Measurements from ENCODE around the gene CAMK4.

Gene CAMK4

GRCh38 chr5:111478898-111479297, 254.7 kb downstream of the CAMK4 start:
- in situ Hi-C loops (cut with MboI; ENCODE audit: low sequenced_read_pairs), result no loop called here

DNA sequence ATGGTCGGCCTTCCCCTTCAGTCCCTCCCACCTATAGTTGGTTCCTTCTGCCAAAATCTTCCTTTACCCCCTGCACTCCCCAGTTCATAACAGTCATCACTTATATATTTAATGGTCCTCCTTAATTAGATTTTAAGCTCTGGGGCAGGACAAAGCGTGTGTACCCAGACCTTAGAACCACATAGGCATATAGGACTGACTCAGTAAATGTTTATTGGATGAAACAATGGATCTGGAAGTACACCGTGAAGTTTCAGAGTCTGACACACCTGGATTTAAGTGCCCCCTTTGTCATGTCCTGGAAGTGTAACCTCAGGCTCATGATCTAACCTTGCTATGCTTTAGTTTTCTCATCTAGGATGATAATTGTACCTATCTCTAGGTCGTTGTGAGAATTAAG, 256.2 kb downstream of the CAMK4 start:
- in situ Hi-C loops (cut with MboI; ENCODE audit: low sequenced_read_pairs), result no loop called here

GRCh38 chr5:111486055-111486454, 261.9 kb downstream of the CAMK4 start:
- in situ Hi-C loops (cut with MboI; ENCODE audit: low sequenced_read_pairs), result no loop called here

DNA sequence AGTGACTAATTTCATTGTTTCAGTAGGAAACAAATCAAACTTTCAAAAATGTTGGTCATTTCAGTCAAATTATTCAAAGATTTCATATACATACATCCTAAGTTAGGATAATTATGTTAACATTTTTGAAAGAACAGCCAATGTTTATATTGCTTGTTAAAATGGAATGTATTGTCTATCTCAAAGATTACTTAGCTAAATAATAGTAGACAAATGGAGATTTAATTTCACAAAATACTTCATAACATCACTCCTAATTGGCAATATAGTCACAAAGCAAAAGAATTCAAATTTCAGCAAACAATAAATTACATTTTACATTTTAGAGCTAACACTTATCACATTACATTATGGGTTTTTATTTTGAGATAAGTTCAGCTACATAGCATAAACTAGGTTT, 262.7 kb downstream of the CAMK4 start:
- in situ Hi-C loops (cut with MboI; ENCODE audit: low sequenced_read_pairs), result no loop called here

- in situ Hi-C loops (cut with MboI; ENCODE audit: low sequenced_read_pairs), result no loop called here
Measured at GRCh38 chr5:111488353-111488752, 264.2 kb downstream of the CAMK4 start.

DNA sequence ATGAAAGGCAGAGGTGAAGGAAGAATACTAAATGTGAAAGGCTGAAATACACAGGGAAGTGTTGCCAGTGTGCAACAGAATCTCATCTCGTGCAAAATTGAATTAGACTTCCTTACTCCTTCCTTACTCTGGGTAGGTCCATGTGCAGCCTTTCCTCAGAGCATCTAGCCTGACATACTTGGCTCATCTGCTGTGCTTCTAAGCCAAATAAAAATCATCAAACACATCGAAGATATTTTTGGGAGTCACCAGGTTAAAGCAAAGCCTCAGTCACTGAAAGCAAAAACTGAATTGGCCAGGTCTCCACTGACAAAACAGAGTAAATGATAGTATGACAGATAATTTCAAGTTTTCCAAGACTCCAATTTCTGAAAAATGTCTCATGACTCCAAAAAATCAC, 268.8 kb downstream of the CAMK4 start:
- in situ Hi-C loops (cut with MboI; ENCODE audit: low sequenced_read_pairs), result no loop called here

- in situ Hi-C loops (cut with MboI; ENCODE audit: low sequenced_read_pairs), result no loop called here
Measured at GRCh38 chr5:111494355-111494999, 270.3 kb downstream of the CAMK4 start.

DNA sequence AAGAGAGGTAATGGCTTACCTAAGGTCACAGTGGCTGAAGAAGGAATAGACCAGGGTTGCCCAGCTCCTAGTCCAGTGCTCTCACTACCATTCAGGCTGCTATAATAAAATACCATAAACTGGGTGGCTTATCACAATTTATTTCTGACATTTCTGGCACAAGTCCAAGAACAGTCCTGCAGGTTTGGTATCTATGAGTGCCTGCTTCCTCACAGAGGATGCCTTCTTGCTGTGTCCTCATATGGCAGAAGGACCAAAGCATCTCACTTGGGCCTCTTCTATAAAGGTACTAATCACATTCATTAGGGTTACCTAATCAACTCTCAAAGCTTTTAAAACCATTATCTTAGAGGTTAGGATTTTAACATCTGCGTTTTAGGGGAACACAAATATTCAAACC, 271.0 kb downstream of the CAMK4 start:
- in situ Hi-C loops (cut with MboI; ENCODE audit: low sequenced_read_pairs), result no loop called here

DNA sequence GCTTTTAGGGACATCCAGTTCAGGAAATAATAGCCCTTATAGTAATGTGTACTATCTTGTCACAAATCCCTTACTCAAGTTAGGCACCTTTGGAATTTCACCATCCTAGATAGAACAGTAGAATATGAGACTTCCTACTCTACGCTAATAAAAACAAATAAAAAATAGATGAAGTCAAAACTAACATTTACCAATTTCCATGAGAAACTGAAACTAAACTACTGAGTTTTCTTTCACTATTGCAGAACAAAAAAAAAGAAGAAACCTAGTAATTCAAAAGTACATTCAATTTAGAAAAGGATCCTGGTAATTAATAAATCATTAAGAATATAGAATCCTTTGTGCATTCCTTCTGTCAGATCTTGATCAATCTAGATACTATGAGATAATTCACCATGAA, 274.2 kb downstream of the CAMK4 start:
- in situ Hi-C loops (cut with MboI; ENCODE audit: low sequenced_read_pairs), result no loop called here

GRCh38 chr5:111502956-111503355, 278.8 kb downstream of the CAMK4 start:
- in situ Hi-C loops (cut with MboI; ENCODE audit: low sequenced_read_pairs), result no loop called here

GRCh38 chr5:111505096-111505495, 280.9 kb downstream of the CAMK4 start:
- in situ Hi-C loops (cut with MboI; ENCODE audit: low sequenced_read_pairs), result no loop called here

DNA sequence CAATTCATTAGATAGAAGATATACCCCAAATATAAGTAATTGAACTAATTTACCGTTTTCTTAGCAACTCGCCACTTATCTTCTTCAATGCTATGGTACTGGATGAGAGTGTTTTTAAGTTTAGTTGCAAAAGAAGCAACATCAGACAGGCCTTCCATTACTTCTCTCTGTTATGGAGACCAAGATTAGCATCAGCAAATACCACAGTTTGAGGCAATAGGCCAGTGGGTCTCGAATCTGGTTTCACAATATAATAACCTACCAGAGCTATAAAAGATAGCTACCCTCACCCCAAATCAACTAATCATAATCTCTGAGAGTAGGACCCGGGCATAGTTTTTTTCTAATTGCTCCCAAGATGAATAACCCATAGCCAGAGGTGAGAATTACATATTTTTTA, 283.1 kb downstream of the CAMK4 start:
- in situ Hi-C loops (cut with MboI; ENCODE audit: low sequenced_read_pairs), result no loop called here

- in situ Hi-C loops (cut with MboI; ENCODE audit: low sequenced_read_pairs), result no loop called here
Measured at GRCh38 chr5:111509119-111509518, 284.9 kb downstream of the CAMK4 start.

GRCh38 chr5:111511174-111511830, 287.1 kb downstream of the CAMK4 start:
- in situ Hi-C loops (cut with MboI; ENCODE audit: low sequenced_read_pairs), result no loop called here

DNA sequence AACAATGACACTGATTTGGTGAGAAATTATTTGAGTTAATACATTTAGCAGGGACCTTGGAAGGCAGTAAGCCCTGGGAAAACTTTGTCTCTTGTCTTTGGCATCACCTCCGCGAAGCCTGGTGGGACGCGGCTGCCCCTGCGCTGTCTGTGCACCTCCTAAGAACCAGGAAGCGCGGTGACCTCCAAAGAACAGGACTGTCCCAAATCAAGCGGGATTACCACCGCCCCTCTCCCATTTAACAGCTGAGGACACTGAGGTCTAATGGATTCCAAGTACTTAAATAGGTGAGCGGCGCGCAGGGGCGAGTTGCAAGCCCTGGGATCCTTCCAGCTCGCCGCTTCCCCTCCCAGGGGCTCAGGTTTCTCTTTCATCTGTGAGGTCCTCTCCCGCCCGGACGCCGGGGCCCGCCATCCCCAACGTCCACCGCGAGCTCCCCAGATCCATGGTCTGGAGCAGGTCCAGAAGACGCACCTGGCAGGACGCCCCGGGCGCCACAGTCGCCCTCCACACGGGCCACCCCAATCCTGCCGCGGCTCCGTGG, 287.7 kb downstream of the CAMK4 start:
- in situ Hi-C loops (cut with MboI; ENCODE audit: low sequenced_read_pairs), result no loop called here

- in situ Hi-C loops (cut with MboI; ENCODE audit: low sequenced_read_pairs), result no loop called here
Measured at GRCh38 chr5:111512375-111513130, 288.4 kb downstream of the CAMK4 start, which contains the start of gene STARD4. Gene STARD4 (minus strand): TSS chr5:111512535. CDS start chr5:111507433, 5,102 bp downstream.

GRCh38 chr5:111513131-111513520, 288.9 kb downstream of the CAMK4 start:
- in situ Hi-C loops (cut with MboI; ENCODE audit: low sequenced_read_pairs), result no loop called here

DNA sequence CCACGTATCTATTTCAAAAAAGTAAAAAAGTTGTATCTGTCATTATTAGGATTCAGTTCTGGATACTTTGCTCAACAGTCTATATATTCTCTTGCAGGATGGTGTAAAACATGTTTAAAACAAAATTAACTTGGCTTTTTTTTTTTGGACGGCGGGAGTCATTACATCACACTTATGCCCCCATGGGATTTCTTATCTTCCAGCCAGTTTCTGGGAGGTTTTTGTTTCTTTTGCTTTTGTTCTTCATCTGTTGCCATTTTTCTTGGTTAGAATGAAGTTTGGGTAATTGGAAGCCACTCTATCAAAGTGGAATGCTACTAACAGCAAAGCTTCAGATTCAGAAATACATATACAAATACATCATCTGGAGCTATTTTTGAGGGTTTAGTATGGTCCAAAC, 289.9 kb downstream of the CAMK4 start:
- in situ Hi-C loops (cut with MboI; ENCODE audit: low sequenced_read_pairs), result no loop called here

DNA sequence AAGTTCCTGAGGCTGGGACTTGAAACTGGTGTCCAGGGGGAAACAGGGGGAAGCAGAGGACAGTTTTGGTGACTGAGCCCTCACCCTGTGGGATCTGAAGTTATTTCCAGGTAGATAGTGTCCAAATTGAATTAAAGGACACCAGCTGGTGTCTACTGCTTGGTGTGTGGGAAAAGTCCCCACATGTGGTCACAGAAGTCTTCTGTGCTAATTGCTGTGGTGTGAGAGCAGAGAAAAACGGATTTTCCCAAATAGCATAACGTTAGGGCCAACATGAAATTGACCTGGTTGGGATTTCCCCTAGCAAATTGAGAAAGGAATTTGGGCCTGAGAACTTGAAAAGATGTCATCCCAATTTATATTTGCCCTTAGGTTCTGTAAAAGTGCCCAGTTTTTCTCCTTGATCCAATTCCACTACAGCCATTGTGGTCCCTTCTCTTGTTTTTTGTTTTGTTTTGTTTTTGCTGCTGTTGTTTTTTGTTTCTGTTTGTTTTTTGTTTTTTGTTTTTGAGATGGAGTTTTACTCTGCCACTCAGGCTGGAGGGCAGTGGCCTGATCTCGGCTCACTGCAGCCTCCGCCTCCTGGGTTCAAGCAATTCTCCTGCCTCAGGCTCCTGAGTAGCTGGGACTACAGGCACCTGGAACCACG, 293.8 kb downstream of the CAMK4 start:
- in situ Hi-C loops (cut with MboI; ENCODE audit: low sequenced_read_pairs), result no loop called here

DNA sequence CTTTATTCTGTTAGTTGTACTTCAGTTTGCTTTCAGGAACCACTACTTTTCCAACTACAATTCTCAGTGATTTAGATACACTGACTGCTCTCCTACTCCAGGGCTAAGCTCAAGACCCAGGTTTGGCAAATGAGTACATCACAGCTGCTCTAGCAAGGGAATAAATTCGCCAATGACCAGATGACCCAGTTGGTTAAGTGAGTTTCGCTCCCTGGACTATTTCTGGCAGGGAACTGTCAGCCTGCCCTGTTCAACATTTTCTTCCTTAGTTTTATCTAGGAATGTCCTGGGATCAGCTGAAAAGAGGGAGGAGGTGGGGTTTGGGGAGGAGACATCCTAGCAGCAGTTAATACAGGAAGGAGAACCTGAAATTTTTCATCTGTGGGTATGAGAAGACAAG, 294.6 kb downstream of the CAMK4 start:
- in situ Hi-C loops (cut with MboI; ENCODE audit: low sequenced_read_pairs), result no loop called here

GRCh38 chr5:111520908-111521307, 296.7 kb downstream of the CAMK4 start:
- in situ Hi-C loops (cut with MboI; ENCODE audit: low sequenced_read_pairs), result no loop called here
